K562 (cell line): ENCODE measurements around the gene TFRC. TPM values are rescaled to one million over a fixed set of nuclear protein-coding genes. Genes with fewer than 3 reads are reported as not detected.

Experiments used
- ATF7 ChIP-seq: fragments of 450-650 bp; IDR thresholded peaks from 2 replicates; pipeline ENCODE4 v1.7.1; 2014; ENCODE audit warnings: mild to moderate bottlenecking, moderate library complexity
- DNMT1 ChIP-seq: fragments of 450-650 bp; IDR thresholded peaks from 2 replicates; pipeline ENCODE4 v1.6.1; 2016; ENCODE audit warnings: antibody characterized with exemption, mild to moderate bottlenecking
- FOSL1 ChIP-seq: fragments of 200-800 bp; sonication (Bioruptor generic); conservative IDR thresholded peaks from 2 replicates; pipeline ENCODE4 v1.6.1; 2016; ENCODE audit warnings: missing genetic modification characterization, missing compliant biosample characterization
- IRF1 ChIP-seq: sonication (generic); formaldehyde crosslinking; IDR thresholded peaks from 2 replicates; pipeline ENCODE4 v1.8.0; 2022; ENCODE audit warnings: missing genetic modification reagents, mild to moderate bottlenecking, borderline replicate concordance
- KDM4B ChIP-seq, 2 experiments: fragments of 450-650 bp in 1 of 2; sonication (generic) in 1 of 2; IDR thresholded peaks; 2 replicates each; pipeline ENCODE4 v1.6.1; 2016 to 2017; ENCODE audit warnings: borderline replicate concordance in 2 of 2, antibody characterized with exemption in 1 of 2, low read depth in 1 of 2, mild to moderate bottlenecking in 1 of 2
- PRDM10 ChIP-seq: fragments of 450-650 bp; IDR thresholded peaks from 2 replicates; pipeline ENCODE4 v1.6.1; 2018; ENCODE audit not compliant: partially characterized antibody
- PREB ChIP-seq: sonication (generic); formaldehyde crosslinking; IDR thresholded peaks from 2 replicates; pipeline ENCODE4 v1.8.1; 2023; ENCODE audit warnings: mild to moderate bottlenecking, missing genetic modification reagents
- SNAPC5 ChIP-seq: fragments of 250-450 bp; sonication (Bioruptor Pico); IDR thresholded peaks from 2 replicates; pipeline ENCODE4 v1.8.0; 2021; ENCODE audit warnings: moderate library complexity, mild to moderate bottlenecking, inconsistent platforms
- SP1 ChIP-seq: sonication (generic); formaldehyde crosslinking; IDR thresholded peaks from 2 replicates; pipeline ENCODE4 v1.8.1; 2022; ENCODE audit warnings: mild to moderate bottlenecking, missing genetic modification reagents
- STAG1 ChIP-seq: sonication (generic); formaldehyde crosslinking; IDR thresholded peaks from 2 replicates; pipeline ENCODE4 v1.5.0; 2020; ENCODE audit warnings: missing genetic modification reagents, borderline replicate concordance
- U2AF1 ChIP-seq: fragments of 200-400 bp; formaldehyde crosslinking; optimal IDR thresholded peaks from 2 replicates; pipeline ENCODE3; 2017; ENCODE audit warnings: mild to moderate bottlenecking, low read depth, low read length, moderate library complexity
- ZFPM2 ChIP-seq: fragments of 250-450 bp; sonication (Bioruptor Pico); IDR thresholded peaks from 2 replicates; pipeline ENCODE4 v1.5.1; 2022; ENCODE audit warnings: mild to moderate bottlenecking
- ZNF274 ChIP-seq: IDR thresholded peaks from 2 replicates; pipeline ENCODE4 v1.6.1; 2011; ENCODE audit warnings: low read depth, mild to moderate bottlenecking, low read length, moderate library complexity, borderline replicate concordance
- ZNF609 ChIP-seq: sonication (generic); formaldehyde crosslinking; IDR thresholded peaks from 2 replicates; pipeline ENCODE4 v1.8.1; 2023; ENCODE audit warnings: missing genetic modification reagents, mild to moderate bottlenecking, borderline replicate concordance
- ZNF766 ChIP-seq: fragments of 200-800 bp; sonication (Bioruptor generic); conservative IDR thresholded peaks from 2 replicates; pipeline ENCODE4 v1.6.1; 2016; ENCODE audit warnings: missing genetic modification characterization, missing compliant biosample characterization
- ZZZ3 ChIP-seq: fragments of 450-650 bp; IDR thresholded peaks from 2 replicates; pipeline ENCODE4 v1.6.1; 2016; ENCODE audit warnings: antibody characterized with exemption, mild to moderate bottlenecking, moderate library complexity
- polyA plus RNA-seq, 8 experiments: library from polyadenylated mRNA; depleted of rRNA in 4 of 8; stranded (reverse) in 5 of 8; unstranded in 3 of 8; fragments of >200 nt; fragmentation: Nextera tagmentation in 2 of 8; fragmentation: Illumina TruSeq in 1 of 8; extraction: Ambion mirVana in 2 of 8; extraction: Trizol in 1 of 8; gene quantifications; 2 replicates each; pipeline versions ENCODE4 v1.2.1 to v1.2.3, GENCODE V29; 2011 to 2014; ENCODE audit warnings: inconsistent platforms in 1 of 8, missing spikeins in 1 of 8
- total RNA-seq, 7 experiments: library from RNA; depleted of rRNA in 6 of 7; stranded (reverse); fragments of >200 nt in 6 of 7; fragmentation: Illumina TruSeq in 2 of 7; extraction: Trizol in 2 of 7; gene quantifications; 2 replicates each; pipeline versions ENCODE4 v1.2.1 to v1.2.3, GENCODE V29; 2011 to 2021; ENCODE audit warnings: low replicate concordance in 1 of 7

TFRC gene
- total and polyA plus RNA-seq, 9 of the 15 experiments (the other 6 are each of a cell fraction or from before 2014, with no cell fraction given) = 149 to 679 (median 332) TPM

GRCh38 chr3:196081834-196082618 is at the start of gene TFRC (continued):
- peak; percentile 87; the same call in 1 of the 2 replicates for TF ChIP-seq ZNF609 (CRISPR knock-in tag)
- no peak for TF ChIP-seq ZZZ3
- peak; percentile 86 for TF ChIP-seq ATF7
- TF ChIP-seq KDM4B (IDR thresholded peaks at IDR 0.05; ENCODE audit: borderline replicate concordance in 2 of 2, low read depth in 1 of 2) = peak in 1 of 2 experiments; percentile 88; a peak in 2 of 4 replicates
- TF ChIP-seq ZNF766 (CRISPR knock-in tag) = no peak
- no peak for TF ChIP-seq SNAPC5 (CRISPR knock-in tag)
- no peak; the same call in 1 of the 2 replicates for TF ChIP-seq ZNF274
- TF ChIP-seq IRF1 (CRISPR knock-in tag) = 0 out of 2 replicates have a peak, but pooled peaks have one; percentile 35
- 0 out of 2 replicates have a peak, but pooled peaks have one; percentile 22 for TF ChIP-seq PREB (CRISPR knock-in tag)
- TF ChIP-seq SP1 = peak; percentile 98
- TF ChIP-seq STAG1 (CRISPR knock-in tag) = no peak
- TF ChIP-seq ZFPM2 (CRISPR knock-in tag) = no peak
- peak; percentile 40 for TF ChIP-seq PRDM10
- TF ChIP-seq DNMT1 = no peak
- peak; percentile 24; the same call in 1 of the 2 replicates for TF ChIP-seq FOSL1
- TF ChIP-seq U2AF1 = peak; percentile 96
